GM18907 (cell line): ENCODE results near the gene POLE3.
A peak's percentile ranks its signal among the peaks of the same experiment; 100 is the strongest.
"Not testable (repeated sequence)": the region's sequence is repeated elsewhere in the genome, so short reads cannot be mapped to it uniquely, and the experiment has no call there.

Experiments used
- ATAC-seq: cut with Tn5 transposase; IDR thresholded peaks from one replicate; pipeline ENCODE4 v1.9.1; 2021; ENCODE audit warnings: mild to moderate bottlenecking, moderate library complexity; ENCODE audit not compliant: unreplicated experiment

The POLE3 gene

GRCh38 chr9:113410207-113410864 lies at the start of gene POLE3, which contains the start of gene C9orf43:
Gene POLE3, minus strand, starts transcription at chr9:113410675. Its CDS starts 382 bp downstream, at chr9:113410293.
Gene C9orf43, plus strand, starts transcription at chr9:113410747. Its CDS starts 2,747 bp downstream, at chr9:113413494.
- peak; percentile 92 for ATAC-seq

GRCh38 chr9:113456235-113456634 lies 45.8 kb upstream of the POLE3 start:
- ATAC-seq, result no peak

GRCh38 chr9:113454914-113455761 lies 44.7 kb upstream of the POLE3 start:
- no peak for ATAC-seq

- no peak for ATAC-seq
Observed at GRCh38 chr9:113452113-113452605, 41.7 kb upstream of the POLE3 start.

- ATAC-seq, result no peak
Observed at GRCh38 chr9:113449376-113449775, 38.9 kb upstream of the POLE3 start.

GRCh38 chr9:113446323-113446740 lies 35.9 kb upstream of the POLE3 start:
- ATAC-seq, result no peak

- no peak for ATAC-seq
Observed at GRCh38 chr9:113444736-113445135, 34.3 kb upstream of the POLE3 start.

- ATAC-seq, result not testable (repeated sequence)
Observed at GRCh38 chr9:113437716-113438115, 27.2 kb upstream of the POLE3 start.

- ATAC-seq, result no peak
Observed at GRCh38 chr9:113436728-113437515, 26.4 kb upstream of the POLE3 start.

- no peak for ATAC-seq
Observed at GRCh38 chr9:113431191-113431590, 20.7 kb upstream of the POLE3 start.

- no peak for ATAC-seq
Observed at GRCh38 chr9:113428062-113428615, 17.7 kb upstream of the POLE3 start.

- ATAC-seq, result no peak
Observed at GRCh38 chr9:113427629-113428028, 17.2 kb upstream of the POLE3 start.

- no peak for ATAC-seq
Observed at GRCh38 chr9:113426701-113427100, 16.2 kb upstream of the POLE3 start.

GRCh38 chr9:113425072-113425471 lies 14.6 kb upstream of the POLE3 start:
- ATAC-seq, result no peak

GRCh38 chr9:113421726-113422125 lies 11.3 kb upstream of the POLE3 start:
- no peak for ATAC-seq

GRCh38 chr9:113417370-113417769 lies 6.9 kb upstream of the POLE3 start:
- ATAC-seq, result no peak

- peak; percentile 88 for ATAC-seq
Observed at GRCh38 chr9:113416149-113416721, 5.8 kb upstream of the POLE3 start.

- ATAC-seq, result no peak
Observed at GRCh38 chr9:113409883-113410206, 630 bp downstream of the POLE3 start.

GRCh38 chr9:113409481-113409880 lies 994 bp downstream of the POLE3 start:
- no peak for ATAC-seq

- ATAC-seq, result peak; percentile 31
Observed at GRCh38 chr9:113406873-113407511, 3.5 kb downstream of the POLE3 start.
